ENCODE measurements around the gene ZNF324.

The ZNF324 gene

DNA sequence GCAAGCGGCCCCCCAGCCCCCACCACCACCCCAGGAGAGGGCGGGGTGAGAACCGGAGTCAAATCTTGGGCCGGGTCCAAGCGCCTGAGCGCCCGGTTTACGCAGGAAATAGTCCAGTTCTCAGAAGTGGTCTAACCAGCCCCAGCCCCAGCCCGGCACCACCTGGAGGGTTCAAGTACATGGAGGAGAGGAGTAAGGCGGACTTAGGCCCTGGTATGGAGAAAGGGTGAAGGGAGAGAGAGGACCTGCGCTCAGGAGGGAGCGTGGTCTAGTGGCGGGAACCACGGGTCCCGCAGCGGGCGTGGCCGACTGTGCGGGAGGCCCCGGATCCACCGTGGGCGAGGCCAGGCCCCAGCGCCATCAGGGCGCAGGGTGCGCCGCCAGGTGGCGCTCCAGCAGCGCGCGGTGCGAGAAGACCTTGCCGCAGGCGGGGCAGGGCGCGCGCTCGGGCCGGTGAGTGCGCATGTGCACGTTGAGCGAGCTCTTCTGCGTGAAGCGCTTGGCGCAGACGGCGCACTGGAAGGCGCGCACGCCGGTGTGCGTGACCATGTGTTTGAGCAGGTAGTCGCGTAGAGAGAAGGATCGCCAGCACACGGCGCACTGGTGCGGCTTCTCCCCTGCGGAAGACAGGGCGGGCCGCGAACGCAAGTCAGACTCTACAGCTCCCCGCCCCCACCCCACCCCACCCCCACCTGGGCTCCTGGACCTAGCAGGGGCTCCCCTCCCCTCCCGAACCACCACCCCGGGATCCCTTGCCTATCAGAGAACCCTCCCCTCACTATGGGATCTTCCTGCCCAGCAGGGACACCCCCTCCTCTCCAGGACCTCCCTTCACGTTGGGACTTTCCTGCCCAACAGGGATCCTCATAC, 47.0 kb downstream of the ZNF324 start:
- H3K4me3 ChIP-seq (ENCODE audit: low read length) = peak overlapping the region; percentile 90
- peaks cover 19% of the 10 kb centered on the region for H3K4me1 ChIP-seq (ENCODE audit: low read length)
- peak overlapping the region; percentile 85 for H2AFZ ChIP-seq (ENCODE audit: low read depth, low read length)
- no peaks in the 10 kb centered on the region for H3K9me3 ChIP-seq (ENCODE audit: insufficient read depth, low read length)
- no peaks in the 10 kb centered on the region for H4K20me1 ChIP-seq (ENCODE audit: insufficient read depth, low read length)
- H3K9ac ChIP-seq (ENCODE audit: low read length) = peak overlapping the region; percentile 94
- H3K27ac ChIP-seq (ENCODE audit: low read length) = peak overlapping the region; percentile 67
- TF ChIP-seq EZH2phosphoT487 (IDR thresholded peaks at IDR 0.05; ENCODE audit: low read depth) = no peak
- TF ChIP-seq, protein P1, sequence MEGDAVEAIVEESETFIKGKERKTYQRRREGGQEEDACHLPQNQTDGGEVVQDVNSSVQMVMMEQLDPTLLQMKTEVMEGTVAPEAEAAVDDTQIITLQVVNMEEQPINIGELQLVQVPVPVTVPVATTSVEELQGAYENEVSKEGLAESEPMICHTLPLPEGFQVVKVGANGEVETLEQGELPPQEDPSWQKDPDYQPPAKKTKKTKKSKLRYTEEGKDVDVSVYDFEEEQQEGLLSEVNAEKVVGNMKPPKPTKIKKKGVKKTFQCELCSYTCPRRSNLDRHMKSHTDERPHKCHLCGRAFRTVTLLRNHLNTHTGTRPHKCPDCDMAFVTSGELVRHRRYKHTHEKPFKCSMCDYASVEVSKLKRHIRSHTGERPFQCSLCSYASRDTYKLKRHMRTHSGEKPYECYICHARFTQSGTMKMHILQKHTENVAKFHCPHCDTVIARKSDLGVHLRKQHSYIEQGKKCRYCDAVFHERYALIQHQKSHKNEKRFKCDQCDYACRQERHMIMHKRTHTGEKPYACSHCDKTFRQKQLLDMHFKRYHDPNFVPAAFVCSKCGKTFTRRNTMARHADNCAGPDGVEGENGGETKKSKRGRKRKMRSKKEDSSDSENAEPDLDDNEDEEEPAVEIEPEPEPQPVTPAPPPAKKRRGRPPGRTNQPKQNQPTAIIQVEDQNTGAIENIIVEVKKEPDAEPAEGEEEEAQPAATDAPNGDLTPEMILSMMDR (IDR thresholded peaks at IDR 0.05; ENCODE audit: low read depth, low read length) = peak; percentile 96
- peaks cover 44% of the 10 kb centered on the region for H3K79me2 ChIP-seq (ENCODE audit: low read length)
- H3K4me2 ChIP-seq (ENCODE audit: low read length) = peak overlapping the region; percentile 96
- no peaks in the 10 kb centered on the region for H3K27me3 ChIP-seq (ENCODE audit: low read depth, low read length)
- peaks cover 19% of the 10 kb centered on the region for H3K36me3 ChIP-seq (replicated peaks; ENCODE audit: low read depth, low read length)

DNA sequence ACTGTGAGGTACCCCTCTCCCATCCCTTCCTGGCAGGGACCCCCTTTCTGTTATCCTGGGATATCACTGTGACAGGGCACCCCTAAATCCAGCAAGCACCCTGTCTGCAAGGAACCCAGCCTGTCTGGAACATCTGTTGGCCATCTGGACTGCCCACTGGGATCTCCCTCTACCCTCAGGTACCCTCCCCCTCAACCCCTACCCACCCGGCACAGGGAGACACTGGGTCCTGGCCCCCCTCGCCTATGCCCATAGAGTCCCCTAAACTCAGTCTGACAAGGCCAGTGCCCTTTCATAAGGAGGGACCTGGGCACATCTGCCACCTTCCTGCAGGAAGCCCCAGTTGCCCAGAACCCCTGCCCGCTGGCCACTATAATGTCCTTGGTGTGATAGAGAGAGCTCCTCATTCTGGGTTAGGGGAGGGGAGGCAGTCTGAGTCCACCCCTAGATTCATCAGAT, 47.7 kb downstream of the ZNF324 start:
- Histone ChIP-seq H3K36me3 (replicated peaks; ENCODE audit: low read depth, low read length) (peaks cover 19% of the 10 kb centered on the region), H3K4me1 (ENCODE audit: low read length) (peaks cover 19% of the 10 kb centered on the region), H3K4me3 (ENCODE audit: low read length) (peak overlapping the region; percentile 90), H3K9ac (ENCODE audit: low read length) (peak overlapping the region; percentile 94), H3K9me3 (ENCODE audit: insufficient read depth, low read length) (no peaks in the 10 kb centered on the region), H3K4me2 (ENCODE audit: low read length) (peak overlapping the region; percentile 96), H4K20me1 (ENCODE audit: insufficient read depth, low read length) (no peaks in the 10 kb centered on the region), H3K27ac (ENCODE audit: low read length) (peak overlapping the region; percentile 67), H3K27me3 (ENCODE audit: low read depth, low read length) (no peaks in the 10 kb centered on the region), H2AFZ (ENCODE audit: low read depth, low read length) (no peak overlapping the region), H3K79me2 (ENCODE audit: low read length) (peaks cover 48% of the 10 kb centered on the region)
- TF ChIP-seq EZH2phosphoT487 (IDR thresholded peaks at IDR 0.05; ENCODE audit: low read depth) = no peak

DNA sequence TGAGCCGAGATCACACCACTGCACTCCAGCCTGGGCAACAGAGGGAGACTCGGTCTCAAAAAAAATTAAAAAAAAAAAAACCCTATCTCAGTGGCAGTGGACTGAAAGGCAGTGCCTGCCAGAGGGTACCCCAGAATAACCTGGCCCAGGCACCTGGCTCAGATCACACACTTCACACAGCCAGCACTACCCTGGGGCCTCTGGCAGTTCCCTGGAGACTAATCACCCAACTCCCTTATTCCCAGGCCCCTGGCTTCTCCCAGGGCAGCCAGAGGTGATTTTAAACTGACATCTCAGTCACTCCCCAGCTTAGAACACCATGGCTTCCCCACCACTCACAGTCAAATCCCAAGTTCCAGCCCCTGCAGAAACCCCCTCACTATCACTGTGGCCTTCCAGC, 48.4 kb downstream of the ZNF324 start:
- Histone ChIP-seq H3K4me2 (ENCODE audit: low read length) (peak overlapping the region; percentile 11), H3K79me2 (ENCODE audit: low read length) (peaks cover 48% of the 10 kb centered on the region), H3K9me3 (ENCODE audit: insufficient read depth, low read length) (no peaks in the 10 kb centered on the region), H4K20me1 (ENCODE audit: insufficient read depth, low read length) (no peaks in the 10 kb centered on the region), H3K27me3 (ENCODE audit: low read depth, low read length) (no peaks in the 10 kb centered on the region), H3K36me3 (replicated peaks; ENCODE audit: low read depth, low read length) (peaks cover 19% of the 10 kb centered on the region), H3K27ac (ENCODE audit: low read length) (no peak overlapping the region; the same call in 1 of the 2 replicates), H3K4me1 (ENCODE audit: low read length) (peaks cover 20% of the 10 kb centered on the region), H3K4me3 (ENCODE audit: low read length) (no peak overlapping the region), H3K9ac (ENCODE audit: low read length) (no peak overlapping the region), H2AFZ (ENCODE audit: low read depth, low read length) (no peak overlapping the region)
- TF ChIP-seq EZH2phosphoT487 (IDR thresholded peaks at IDR 0.05; ENCODE audit: low read depth) = no peak
- TF ChIP-seq, protein P1 (IDR thresholded peaks at IDR 0.05; ENCODE audit: low read depth, low read length) = no peak

DNA sequence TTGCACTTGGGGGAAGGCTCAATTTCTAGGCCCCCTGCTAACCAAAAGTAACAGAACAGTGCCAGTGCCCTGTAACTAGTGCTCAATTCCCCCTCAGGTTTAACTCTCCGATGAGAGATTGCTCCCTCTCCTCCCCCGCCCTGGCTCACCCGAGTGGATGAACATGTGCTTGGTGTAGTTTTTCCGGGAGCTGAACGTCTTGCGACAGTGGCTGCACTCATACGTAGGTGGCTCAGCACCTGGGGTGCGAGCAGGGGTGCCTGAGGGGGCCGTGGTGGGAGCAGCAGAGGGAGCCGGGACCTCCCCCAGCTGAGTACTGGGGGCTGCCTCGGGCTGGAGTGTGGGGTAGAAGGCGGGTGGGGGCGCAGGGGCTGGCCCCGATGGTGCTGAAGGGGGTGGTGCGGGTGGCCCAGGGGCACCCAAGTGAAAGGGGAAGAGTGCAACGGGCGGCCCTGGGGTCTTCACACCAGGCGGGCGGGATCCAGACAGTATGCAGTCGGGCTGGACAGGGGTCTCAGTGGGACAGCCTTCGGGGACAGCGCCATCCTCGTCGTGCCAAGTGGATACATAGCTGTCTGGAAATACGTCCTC, 49.5 kb downstream of the ZNF324 start:
- no peaks in the 10 kb centered on the region for H4K20me1 ChIP-seq (ENCODE audit: insufficient read depth, low read length)
- no peaks in the 10 kb centered on the region for H3K9me3 ChIP-seq (ENCODE audit: insufficient read depth, low read length)
- H3K9ac ChIP-seq (ENCODE audit: low read length) = no peak overlapping the region
- no peak overlapping the region for H3K27ac ChIP-seq (ENCODE audit: low read length)
- no peak overlapping the region for H3K4me3 ChIP-seq (ENCODE audit: low read length)
- peaks cover 51% of the 10 kb centered on the region for H3K79me2 ChIP-seq (ENCODE audit: low read length)
- no peak overlapping the region for H2AFZ ChIP-seq (ENCODE audit: low read depth, low read length)
- peaks cover 19% of the 10 kb centered on the region for H3K36me3 ChIP-seq (replicated peaks; ENCODE audit: low read depth, low read length)
- H3K4me1 ChIP-seq (ENCODE audit: low read length) = peaks cover 24% of the 10 kb centered on the region
- no peak overlapping the region for H3K4me2 ChIP-seq (ENCODE audit: low read length)
- TF ChIP-seq, protein P1 (IDR thresholded peaks at IDR 0.05; ENCODE audit: low read depth, low read length) = no peak
- no peak for TF ChIP-seq EZH2phosphoT487 (IDR thresholded peaks at IDR 0.05; ENCODE audit: low read depth)
- no peaks in the 10 kb centered on the region for H3K27me3 ChIP-seq (ENCODE audit: low read depth, low read length)

All from OCI-LY3 (cell line).